Renal cortex interstitium (tissue), 11 donors: ENCODE measurements around the gene HIF3A. TPM values are rescaled to one million over a fixed set of nuclear protein-coding genes. Genes with fewer than 3 reads are reported as not detected.
"Not testable (repeated sequence)": the region's sequence is repeated elsewhere in the genome, so short reads cannot be mapped to it uniquely, and the experiment has no call there.

ENCODE experiments used
- DNase-seq, 11 donors: peaks; one replicate each; pipeline ENCODE4 v3.0.0-alpha.2; 2013; ENCODE audit warnings: low read depth in 9 of 11, low spot score in 4 of 11; ENCODE audit errors: extremely low read depth in 1 of 11
- polyA plus RNA-seq, 3 donors: library from polyadenylated mRNA; unstranded; fragments of 120-200 nt; gene quantifications; one replicate each; pipeline ENCODE4 v1.2.1, GENCODE V29; 2013; ENCODE audit not compliant: insufficient read length in 3 of 3

The HIF3A gene
- polyA plus RNA-seq, 3 donors = 38.7 to 67.3 (median 39.6) TPM

- DNase-seq = no peak
These were observed 76.2 kb downstream of the HIF3A start for GRCh38 chr19:46372901-46373490.

GRCh38 chr19:46373491-46374359 is 76.9 kb downstream of the HIF3A start:
- peak in 3 of 11 donors; percentile 20 to 36 (median 29) for DNase-seq

- DNase-seq = no peak
These were observed 78.0 kb downstream of the HIF3A start for GRCh38 chr19:46374536-46375475.

GRCh38 chr19:46375476-46376067 is 78.7 kb downstream of the HIF3A start:
- not testable (repeated sequence) for DNase-seq

GRCh38 chr19:46376241-46377153 is 79.7 kb downstream of the HIF3A start:
- no peak for DNase-seq

GRCh38 chr19:46378268-46378667 is 81.4 kb downstream of the HIF3A start:
- peak in 2 of 11 donors; percentile 19 to 38 for DNase-seq

GRCh38 chr19:46380690-46381089 is 83.8 kb downstream of the HIF3A start:
- no peak for DNase-seq

GRCh38 chr19:46381346-46381745 is 84.5 kb downstream of the HIF3A start:
- DNase-seq = no peak

GRCh38 chr19:46381756-46382345 is 85.0 kb downstream of the HIF3A start:
- DNase-seq = no peak

- no peak for DNase-seq
These were observed 86.5 kb downstream of the HIF3A start for GRCh38 chr19:46383171-46383815.

GRCh38 chr19:46383846-46384245 is 87.0 kb downstream of the HIF3A start:
- no peak for DNase-seq

- no peak for DNase-seq
These were observed 87.6 kb downstream of the HIF3A start for GRCh38 chr19:46384396-46384795.

GRCh38 chr19:46385636-46386035 is 88.8 kb downstream of the HIF3A start:
- DNase-seq = no peak

GRCh38 chr19:46386151-46386550 is 89.3 kb downstream of the HIF3A start:
- no peak for DNase-seq

GRCh38 chr19:46386996-46387712 is 90.3 kb downstream of the HIF3A start:
- DNase-seq = no peak

GRCh38 chr19:46387713-46388130 is 90.9 kb downstream of the HIF3A start:
- no peak for DNase-seq
